Tibial nerve (tissue), 4 donors: ENCODE results near the gene ETV3L. TPM values are rescaled to one million over a fixed set of nuclear protein-coding genes. Genes with fewer than 3 reads are reported as not detected.
"Not testable (repeated sequence)": the region's sequence is repeated elsewhere in the genome, so short reads cannot be mapped to it uniquely, and the experiment has no call there.

ENCODE experiments used
- DNase-seq, 2 donors: peaks; one replicate each; pipeline ENCODE4 v3.0.0-alpha.2; 2019; ENCODE audit warnings: low spot score in 2 of 2
- H3K27ac ChIP-seq, 4 donors: fragments of 200-600 bp; sonication (generic) in 3 of 4; one replicate each; pipeline ENCODE4 v1.5.1; 2017 to 2019; ENCODE audit warnings: mild to moderate bottlenecking in 1 of 4
- H3K27me3 ChIP-seq, 2 donors: fragments of 200-600 bp; sonication (generic) in 1 of 2; one replicate each; pipeline versions ENCODE4 v1.5.1 to v1.6.0; 2017 to 2019
- H3K36me3 ChIP-seq, 3 donors: fragments of 200-600 bp; sonication (generic); one replicate each; pipeline ENCODE4 v1.5.1; 2018 to 2019
- H3K4me1 ChIP-seq, 4 donors: fragments of 200-600 bp; sonication (generic) in 3 of 4; one replicate each; pipeline ENCODE4 v1.5.1; 2017 to 2019
- H3K4me3 ChIP-seq, 4 donors: fragments of 200-600 bp; sonication (generic) in 3 of 4; one replicate each; pipeline ENCODE4 v1.5.1; 2017 to 2019; ENCODE audit warnings: mild to moderate bottlenecking in 1 of 4, moderate library complexity in 1 of 4
- H3K9me3 ChIP-seq, 4 donors: fragments of 200-600 bp; sonication (generic) in 3 of 4; one replicate each; pipeline ENCODE4 v1.5.1; 2017 to 2019
- EP300 ChIP-seq, 2 donors: sonication (generic); formaldehyde crosslinking; IDR thresholded peaks; one replicate each; pipeline ENCODE4 v1.6.1; 2017; ENCODE audit warnings: antibody characterized with exemption in 2 of 2, mild to moderate bottlenecking in 1 of 2
- POLR2A ChIP-seq, 2 donors: fragments of 450-650 bp; IDR thresholded peaks; one replicate each; pipeline ENCODE4 v1.6.1; 2017; ENCODE audit warnings: antibody characterized with exemption in 2 of 2, mild to moderate bottlenecking in 2 of 2, moderate library complexity in 2 of 2
- WGBS, 2 donors: methylation state at CpG; one replicate each; pipeline ENCODE4 v1.1.5; 2018; 5-methylcytosine and 5-hydroxymethylcytosine counted together
- total RNA-seq, 4 donors: library from RNA; depleted of rRNA; stranded (reverse); fragments of >200 nt; gene quantifications; one replicate each; pipeline ENCODE4 v1.1.0, GENCODE V29; 2016
- TF ChIP-seq, protein P1 (sequence below), 5 experiments: fragments of 200-600 bp in 3 of 5; fragments of 450-650 bp in 2 of 5; sonication (generic) in 3 of 5; IDR thresholded peaks; one replicate each; pipeline ENCODE4 v1.5.1; 2016 to 2019; ENCODE audit warnings: antibody characterized with exemption in 5 of 5, mild to moderate bottlenecking in 3 of 5, moderate library complexity in 2 of 5

Gene ETV3L
- total RNA-seq, 4 donors from 2014 or later: not detected

DNA sequence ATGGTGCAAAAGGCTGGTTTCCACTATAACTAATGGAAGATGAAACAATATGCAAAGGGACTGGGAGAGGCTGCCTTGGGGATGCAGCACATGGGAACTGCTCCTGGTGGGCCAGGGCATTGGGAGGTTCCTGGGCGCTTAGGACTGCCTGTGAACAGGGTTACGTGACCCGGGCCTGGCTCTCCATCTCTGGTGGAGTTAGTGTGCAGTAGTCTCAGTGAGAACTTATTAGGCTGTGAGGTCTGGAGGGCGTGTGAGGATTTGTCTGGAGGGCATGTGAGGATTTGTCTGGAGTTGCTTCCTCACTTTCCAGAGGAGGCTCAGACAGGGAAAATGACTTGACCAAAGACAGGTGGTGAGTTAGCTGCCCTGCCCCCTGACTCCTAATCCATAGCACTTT is 1.5 kb upstream of the ETV3L start:
- no peak for TF ChIP-seq POLR2A (IDR thresholded peaks at IDR 0.05)
- TF ChIP-seq, protein P1, sequence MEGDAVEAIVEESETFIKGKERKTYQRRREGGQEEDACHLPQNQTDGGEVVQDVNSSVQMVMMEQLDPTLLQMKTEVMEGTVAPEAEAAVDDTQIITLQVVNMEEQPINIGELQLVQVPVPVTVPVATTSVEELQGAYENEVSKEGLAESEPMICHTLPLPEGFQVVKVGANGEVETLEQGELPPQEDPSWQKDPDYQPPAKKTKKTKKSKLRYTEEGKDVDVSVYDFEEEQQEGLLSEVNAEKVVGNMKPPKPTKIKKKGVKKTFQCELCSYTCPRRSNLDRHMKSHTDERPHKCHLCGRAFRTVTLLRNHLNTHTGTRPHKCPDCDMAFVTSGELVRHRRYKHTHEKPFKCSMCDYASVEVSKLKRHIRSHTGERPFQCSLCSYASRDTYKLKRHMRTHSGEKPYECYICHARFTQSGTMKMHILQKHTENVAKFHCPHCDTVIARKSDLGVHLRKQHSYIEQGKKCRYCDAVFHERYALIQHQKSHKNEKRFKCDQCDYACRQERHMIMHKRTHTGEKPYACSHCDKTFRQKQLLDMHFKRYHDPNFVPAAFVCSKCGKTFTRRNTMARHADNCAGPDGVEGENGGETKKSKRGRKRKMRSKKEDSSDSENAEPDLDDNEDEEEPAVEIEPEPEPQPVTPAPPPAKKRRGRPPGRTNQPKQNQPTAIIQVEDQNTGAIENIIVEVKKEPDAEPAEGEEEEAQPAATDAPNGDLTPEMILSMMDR (IDR thresholded peaks at IDR 0.05): no peak
- no peak for TF ChIP-seq EP300 (IDR thresholded peaks at IDR 0.05)
- no peak overlapping the region for H3K4me3 ChIP-seq
- no peaks in the 10 kb centered on the region for H3K9me3 ChIP-seq
- H3K27ac ChIP-seq: no peak overlapping the region
- 80 to 90% methylated on average over 4 of the region's 4 CpGs for WGBS, 2 donors
- H3K27me3 ChIP-seq: no peaks in the 10 kb centered on the region
- H3K4me1 ChIP-seq: no peaks in the 10 kb centered on the region
- DNase-seq: no peak
- H3K36me3 ChIP-seq: no peaks in the 10 kb centered on the region

DNA sequence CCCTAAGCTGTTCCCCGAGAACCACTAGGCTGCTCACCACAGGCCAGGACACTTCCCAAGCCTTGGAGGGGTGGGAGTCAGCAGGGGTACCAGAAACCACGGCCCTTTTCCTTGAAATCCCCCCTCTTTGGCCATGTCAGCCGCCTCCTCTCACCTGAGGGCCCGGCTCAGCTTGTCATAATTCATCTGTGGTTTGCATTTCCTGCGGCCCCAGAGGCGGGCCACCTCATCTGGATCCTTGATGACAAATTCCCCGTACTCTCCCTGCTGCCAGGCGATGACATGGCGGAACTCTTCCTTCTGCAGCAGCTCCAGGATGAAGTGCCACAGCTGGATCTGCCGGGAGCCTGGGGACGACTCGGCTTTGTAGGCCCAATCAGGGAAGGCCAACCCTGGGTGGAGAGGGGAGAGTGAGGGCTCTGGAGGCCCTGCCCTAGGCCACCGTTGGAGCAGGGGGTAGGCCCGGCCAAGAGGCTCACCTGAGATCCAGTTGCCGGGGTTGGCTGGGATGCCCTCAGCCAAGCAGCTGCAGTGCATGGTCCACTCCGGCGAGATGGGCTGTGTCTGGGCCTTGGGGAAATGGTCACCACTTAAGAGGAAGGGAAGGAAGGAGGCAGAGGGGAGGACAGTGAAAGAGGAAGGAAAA is 498 bp downstream of the ETV3L start:
- not testable (repeated sequence) for H3K9me3 ChIP-seq, H3K4me3 ChIP-seq, H3K36me3 ChIP-seq, H3K27ac ChIP-seq, DNase-seq, H3K4me1 ChIP-seq, H3K27me3 ChIP-seq
- WGBS, 2 donors: 78 to 84% methylated on average over 17 of the region's 17 CpGs

DNA sequence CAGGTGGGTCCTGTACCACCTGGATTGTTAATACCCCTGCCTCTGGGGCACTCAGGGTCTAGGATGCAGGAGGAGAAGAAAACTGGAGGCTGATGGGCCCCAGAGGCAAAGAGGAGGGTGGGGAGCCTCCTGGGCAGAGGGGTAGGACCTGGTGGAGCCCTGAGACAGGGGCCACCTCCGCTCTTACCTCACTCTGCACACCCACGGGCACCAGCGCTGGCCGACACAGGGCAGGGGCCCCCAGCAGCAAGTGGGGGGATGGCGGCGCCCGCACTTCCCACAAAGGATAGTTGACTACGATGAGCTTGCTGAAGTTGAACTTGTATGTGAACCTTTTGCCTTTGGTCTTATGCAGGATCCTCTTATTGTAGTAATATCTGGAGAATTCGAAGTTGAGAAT is 1.1 kb downstream of the ETV3L start:
- TF ChIP-seq POLR2A (IDR thresholded peaks at IDR 0.05) (no peak), EP300 (IDR thresholded peaks at IDR 0.05) (no peak)
- TF ChIP-seq, protein P1 (IDR thresholded peaks at IDR 0.05): no peak
- no peak overlapping the region for H3K27ac ChIP-seq
- H3K27me3 ChIP-seq: no peaks in the 10 kb centered on the region
- no peaks in the 10 kb centered on the region for H3K9me3 ChIP-seq
- DNase-seq: no peak
- no peaks in the 10 kb centered on the region for H3K36me3 ChIP-seq
- WGBS, 2 donors: 94 to 100% methylated on average over 7 to 9 of the region's 9 CpGs
- no peak overlapping the region for H3K4me3 ChIP-seq
- no peaks in the 10 kb centered on the region for H3K4me1 ChIP-seq

DNA sequence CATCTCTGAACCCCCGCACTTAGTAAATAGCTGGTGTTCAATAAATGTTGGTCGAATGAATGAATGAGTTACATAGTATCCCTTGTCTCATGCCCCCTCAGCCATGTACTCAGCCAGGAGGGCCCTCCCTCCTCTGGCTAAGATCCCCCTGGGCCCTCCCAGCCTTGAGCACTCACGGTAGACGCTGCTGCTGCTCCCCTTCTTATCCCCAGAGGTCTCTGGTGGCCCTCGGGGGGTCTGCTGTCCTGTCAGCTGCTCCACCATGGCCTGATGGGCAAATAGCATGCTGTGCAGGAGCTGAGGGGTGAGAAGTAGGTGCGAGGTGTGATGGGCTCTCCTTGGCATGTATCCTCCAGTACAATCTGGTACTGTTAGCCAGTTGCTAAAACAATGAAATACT is 1.9 kb downstream of the ETV3L start:
- 77% methylated on average over 6 of the region's 6 CpGs for WGBS, 2 donors
- no peak for DNase-seq
- Histone ChIP-seq H3K9me3 (no peaks in the 10 kb centered on the region), H3K4me1 (peaks cover 0 to 5% (median 0%) of the 10 kb centered on the region in 4 donors), H3K27me3 (no peaks in the 10 kb centered on the region), H3K36me3 (no peaks in the 10 kb centered on the region), H3K27ac (no peak overlapping the region), H3K4me3 (no peak overlapping the region)
- TF ChIP-seq EP300 (IDR thresholded peaks at IDR 0.05) (no peak), POLR2A (IDR thresholded peaks at IDR 0.05) (no peak)
- TF ChIP-seq, protein P1 (IDR thresholded peaks at IDR 0.05): no peak

DNA sequence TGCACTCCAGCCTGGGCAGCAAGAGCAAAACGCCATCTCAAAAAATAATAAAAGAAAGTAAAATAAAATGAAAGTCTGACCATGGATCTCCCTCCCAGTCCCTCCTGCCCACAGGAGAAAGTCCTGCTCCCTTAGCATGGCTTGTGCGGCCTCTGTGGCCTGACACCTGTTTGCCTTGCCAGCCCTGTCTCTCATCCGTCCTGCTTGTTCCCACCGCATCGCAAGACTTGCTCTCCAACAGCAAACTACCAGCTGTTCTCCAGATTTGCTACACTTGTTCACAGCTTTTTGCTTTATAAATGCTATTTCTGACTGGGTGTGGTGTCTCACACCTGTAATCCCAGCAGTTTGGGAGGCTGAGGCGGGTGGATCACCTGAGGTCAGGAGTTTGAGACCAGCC is 2.7 kb downstream of the ETV3L start:
- no peak overlapping the region for H3K4me3 ChIP-seq
- H3K27me3 ChIP-seq: no peaks in the 10 kb centered on the region
- no peak for TF ChIP-seq EP300 (IDR thresholded peaks at IDR 0.05)
- no peak for TF ChIP-seq POLR2A (IDR thresholded peaks at IDR 0.05)
- TF ChIP-seq, protein P1 (IDR thresholded peaks at IDR 0.05): no peak
- no peak for DNase-seq
- H3K9me3 ChIP-seq: no peaks in the 10 kb centered on the region
- no peaks in the 10 kb centered on the region for H3K36me3 ChIP-seq
- H3K27ac ChIP-seq: no peak overlapping the region
- 77 to 86% methylated on average over 6 of the region's 6 CpGs for WGBS, 2 donors
- H3K4me1 ChIP-seq: peaks cover 0 to 7% (median 0%) of the 10 kb centered on the region in 4 donors

DNA sequence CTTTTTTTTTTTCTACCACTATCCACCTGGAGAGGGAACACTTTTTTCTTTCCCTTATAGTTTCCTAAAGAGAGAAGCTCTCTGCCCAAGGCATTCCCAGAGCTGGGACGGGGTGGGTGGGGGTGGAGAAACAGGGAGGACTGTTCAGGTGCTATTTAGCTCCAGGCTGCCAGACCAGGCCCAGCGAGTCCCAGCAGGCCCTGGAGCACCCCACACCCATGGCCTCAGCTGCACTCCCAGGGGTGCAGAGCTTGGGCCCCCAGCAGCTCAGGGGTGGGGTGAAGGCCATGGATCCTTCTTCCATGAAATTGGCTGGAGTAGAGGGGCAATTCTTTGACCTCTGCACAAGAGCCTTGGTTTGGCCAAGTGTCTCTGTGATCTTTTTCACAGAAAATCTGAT is 4.1 kb downstream of the ETV3L start:
- Histone ChIP-seq H3K4me1 (peaks cover 0 to 13% (median 3%) of the 10 kb centered on the region in 4 donors), H3K9me3 (no peaks in the 10 kb centered on the region), H3K27me3 (no peaks in the 10 kb centered on the region), H3K36me3 (no peaks in the 10 kb centered on the region), H3K27ac (no peak overlapping the region), H3K4me3 (no peak overlapping the region)
- 94% methylated on average over 2 of the region's 2 CpGs for WGBS, 2 donors
- TF ChIP-seq POLR2A (IDR thresholded peaks at IDR 0.05) (no peak), EP300 (IDR thresholded peaks at IDR 0.05) (no peak)
- TF ChIP-seq, protein P1 (IDR thresholded peaks at IDR 0.05): no peak
- no peak for DNase-seq
